ENCODE measurements around the gene TFAP2C. TPM values are rescaled to one million over a fixed set of nuclear protein-coding genes. Genes with fewer than 3 reads are reported as not detected.

Gene TFAP2C
- total and polyA plus RNA-seq, 2 donors (not counting 3 experiments of a cell fraction or from before 2014, with no cell fraction given), result 0.06 TPM; not detected in 1

DNA sequence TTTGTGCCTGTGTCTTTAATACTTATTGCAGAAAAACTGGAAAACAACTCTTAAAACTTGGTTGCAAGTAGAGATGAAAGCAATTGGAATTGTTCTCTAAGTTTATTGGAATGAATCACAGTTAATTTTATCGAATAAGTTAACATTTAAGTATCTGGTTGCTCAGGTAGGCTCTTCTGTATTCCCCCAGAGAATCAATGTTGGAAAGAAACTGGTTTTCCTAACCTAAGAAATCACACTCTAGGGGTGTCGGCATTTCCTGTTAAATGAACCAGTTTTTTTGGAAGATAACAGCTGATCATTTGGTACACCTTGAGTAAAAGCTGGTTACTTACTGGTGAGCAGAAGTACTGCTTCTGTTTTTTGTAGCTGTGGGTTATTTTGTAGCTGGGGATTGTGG, 5.2 kb downstream of the TFAP2C start:
- Histone ChIP-seq H3K79me2 (ENCODE audit: control insufficient read depth, insufficient read depth, low read length) (no peaks in the 10 kb centered on the region), H3K9me1 (replicated peaks; ENCODE audit: control insufficient read depth, extremely low read depth, insufficient read depth, low read length) (no peaks in the 10 kb centered on the region), H3K27me3 (ENCODE audit: control insufficient read depth in 2 of 2, insufficient read depth in 2 of 2, low read length in 2 of 2) (peaks cover 23 to 31% of the 10 kb centered on the region in 2 experiments), H3K27ac (ENCODE audit: insufficient read depth, low read depth, low read length) (no peak overlapping the region), H3K4me3 (replicated peaks in 1 of 3; ENCODE audit: insufficient read depth in 1 of 3, low read depth in 1 of 3, low read length in 3 of 3) (no peak overlapping the region), H3K9me3 (replicated peaks; ENCODE audit: control insufficient read depth, insufficient read depth, low read length) (no peaks in the 10 kb centered on the region), H3K4me1 (ENCODE audit: control insufficient read depth, extremely low read depth, insufficient read depth, low read length) (no peaks in the 10 kb centered on the region), H4K20me1 (replicated peaks; ENCODE audit: control insufficient read depth, extremely low read depth, insufficient read depth, low read length) (no peaks in the 10 kb centered on the region), H2AFZ (ENCODE audit: low read depth, low read length) (no peak overlapping the region), H3K9ac (replicated peaks; ENCODE audit: extremely low read depth, insufficient read depth, low read length) (no peak overlapping the region), H3K36me3 (ENCODE audit: control insufficient read depth in 2 of 2, extremely low read depth in 1 of 2, insufficient read depth in 2 of 2, low read length in 2 of 2) (no peaks in the 10 kb centered on the region), H3K4me2 (ENCODE audit: insufficient read depth, low read length) (no peak overlapping the region)
- BruUV-seq (replicated peaks), result no TSS peak
- no peak for DNase-seq (ENCODE audit: low read depth, low spot score)
- no peak for FAIRE-seq
- TF ChIP-seq GATA2 (IDR thresholded peaks at IDR 0.05; ENCODE audit: insufficient read depth, insufficient read length, low read depth, low read length), result no peak
- TF ChIP-seq MYC (IDR thresholded peaks at IDR 0.05; ENCODE audit: low read depth, low read length), result no peak
- TF ChIP-seq, protein P1, sequence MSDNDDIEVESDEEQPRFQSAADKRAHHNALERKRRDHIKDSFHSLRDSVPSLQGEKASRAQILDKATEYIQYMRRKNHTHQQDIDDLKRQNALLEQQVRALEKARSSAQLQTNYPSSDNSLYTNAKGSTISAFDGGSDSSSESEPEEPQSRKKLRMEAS (IDR thresholded peaks at IDR 0.05; ENCODE audit: insufficient read depth, insufficient read length), result no peak
- ChIA-PET POLR2A (no interaction called here), CTCF (no interaction called here)
- dilution Hi-C loops (cut with MboI; ENCODE audit: extremely low pct_ligation_motif_present, low sequenced_read_pairs), result no loop called here
- intact Hi-C loops (cut with micrococcal nuclease), result no loop called here

DNA sequence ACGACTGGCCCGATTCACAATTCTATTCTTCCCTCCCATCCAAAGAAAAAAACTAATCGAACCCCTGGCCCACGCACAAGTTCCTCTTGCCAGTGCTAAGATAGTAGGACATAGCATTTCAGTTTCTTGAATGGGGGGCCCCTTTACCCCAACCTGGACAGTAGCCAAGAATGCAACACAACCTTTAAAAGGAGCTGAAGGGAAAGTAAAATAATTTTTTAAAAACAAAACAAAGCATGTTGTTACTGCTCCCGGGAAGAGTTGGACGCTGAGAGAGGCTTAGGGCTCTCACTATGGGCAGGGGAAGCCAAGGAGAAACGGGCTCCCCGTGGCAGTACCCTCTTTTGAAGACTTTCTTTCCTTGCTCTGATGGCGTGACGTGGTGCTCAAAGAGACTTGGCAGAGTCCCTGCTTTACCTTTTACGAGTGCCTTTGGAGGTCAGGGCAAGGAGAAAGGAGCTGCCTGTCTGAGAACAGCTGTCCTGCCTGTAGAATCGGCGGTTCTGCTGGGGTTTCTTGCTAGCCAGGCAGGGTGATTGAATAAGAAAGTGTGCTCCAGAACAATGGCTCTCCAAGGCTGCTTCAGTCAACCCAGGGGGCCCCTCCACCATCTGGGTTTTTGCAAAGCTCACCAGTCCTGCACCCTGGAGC, 5.8 kb downstream of the TFAP2C start:
- FAIRE-seq, result no peak
- Histone ChIP-seq H3K9ac (replicated peaks; ENCODE audit: extremely low read depth, insufficient read depth, low read length) (no peak overlapping the region), H3K4me2 (ENCODE audit: insufficient read depth, low read length) (no peak overlapping the region), H3K27me3 (ENCODE audit: control insufficient read depth in 2 of 2, insufficient read depth in 2 of 2, low read length in 2 of 2) (peaks cover 17 to 26% of the 10 kb centered on the region in 2 experiments), H3K36me3 (ENCODE audit: control insufficient read depth in 2 of 2, extremely low read depth in 1 of 2, insufficient read depth in 2 of 2, low read length in 2 of 2) (no peaks in the 10 kb centered on the region), H3K27ac (ENCODE audit: insufficient read depth, low read depth, low read length) (no peak overlapping the region), H3K9me1 (replicated peaks; ENCODE audit: control insufficient read depth, extremely low read depth, insufficient read depth, low read length) (no peaks in the 10 kb centered on the region), H4K20me1 (replicated peaks; ENCODE audit: control insufficient read depth, extremely low read depth, insufficient read depth, low read length) (no peaks in the 10 kb centered on the region), H3K9me3 (replicated peaks; ENCODE audit: control insufficient read depth, insufficient read depth, low read length) (no peaks in the 10 kb centered on the region), H3K4me3 (replicated peaks in 1 of 3; ENCODE audit: insufficient read depth in 1 of 3, low read depth in 1 of 3, low read length in 3 of 3) (no peak overlapping the region), H3K4me1 (ENCODE audit: control insufficient read depth, extremely low read depth, insufficient read depth, low read length) (no peaks in the 10 kb centered on the region), H3K79me2 (ENCODE audit: control insufficient read depth, insufficient read depth, low read length) (no peaks in the 10 kb centered on the region), H2AFZ (ENCODE audit: low read depth, low read length) (no peak overlapping the region)
- no TSS peak for BruUV-seq (replicated peaks)
- CTCF ChIA-PET, result interaction anchor here (1.4 kb wide), 1 partner anchor 17 kb away, joined by 3 read pairs; no protein-coding TSS in a partner anchor
- intact Hi-C loops (cut with micrococcal nuclease), result no loop called here
- TF ChIP-seq JUN (IDR thresholded peaks at IDR 0.05; ENCODE audit: borderline replicate concordance, insufficient read depth, insufficient read length, low read depth) (no peak), GATA2 (IDR thresholded peaks at IDR 0.05; ENCODE audit: insufficient read depth, insufficient read length, low read depth, low read length) (no peak), FOS (IDR thresholded peaks at IDR 0.05; ENCODE audit: borderline replicate concordance, insufficient read depth, low read length) (no peak), POLR2AphosphoS5 (IDR thresholded peaks at IDR 0.05; ENCODE audit: insufficient read depth, low read depth, low read length) (no peak), EZH2 (IDR thresholded peaks at IDR 0.05; ENCODE audit: borderline replicate concordance, low read depth, low read length, severe bottlenecking) (no peak), POLR2A (IDR thresholded peaks at IDR 0.05; ENCODE audit: low read depth, low read length) (no peak)
- TF ChIP-seq, protein P1 (IDR thresholded peaks at IDR 0.05; ENCODE audit: insufficient read depth, insufficient read length), result no peak
- TF ChIP-seq, protein P2, sequence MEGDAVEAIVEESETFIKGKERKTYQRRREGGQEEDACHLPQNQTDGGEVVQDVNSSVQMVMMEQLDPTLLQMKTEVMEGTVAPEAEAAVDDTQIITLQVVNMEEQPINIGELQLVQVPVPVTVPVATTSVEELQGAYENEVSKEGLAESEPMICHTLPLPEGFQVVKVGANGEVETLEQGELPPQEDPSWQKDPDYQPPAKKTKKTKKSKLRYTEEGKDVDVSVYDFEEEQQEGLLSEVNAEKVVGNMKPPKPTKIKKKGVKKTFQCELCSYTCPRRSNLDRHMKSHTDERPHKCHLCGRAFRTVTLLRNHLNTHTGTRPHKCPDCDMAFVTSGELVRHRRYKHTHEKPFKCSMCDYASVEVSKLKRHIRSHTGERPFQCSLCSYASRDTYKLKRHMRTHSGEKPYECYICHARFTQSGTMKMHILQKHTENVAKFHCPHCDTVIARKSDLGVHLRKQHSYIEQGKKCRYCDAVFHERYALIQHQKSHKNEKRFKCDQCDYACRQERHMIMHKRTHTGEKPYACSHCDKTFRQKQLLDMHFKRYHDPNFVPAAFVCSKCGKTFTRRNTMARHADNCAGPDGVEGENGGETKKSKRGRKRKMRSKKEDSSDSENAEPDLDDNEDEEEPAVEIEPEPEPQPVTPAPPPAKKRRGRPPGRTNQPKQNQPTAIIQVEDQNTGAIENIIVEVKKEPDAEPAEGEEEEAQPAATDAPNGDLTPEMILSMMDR (IDR thresholded peaks at IDR 0.05; ENCODE audit: extremely low read depth in 1 of 2, insufficient read depth in 1 of 2, low read depth in 1 of 2, low read length in 2 of 2), result no peak
- dilution Hi-C loops (cut with MboI; ENCODE audit: extremely low pct_ligation_motif_present, low sequenced_read_pairs), result no loop called here
- no peak for DNase-seq (ENCODE audit: low read depth, low spot score)
- POLR2A ChIA-PET, result no interaction called here

Data from endothelial cell of umbilical vein (primary cell).